Neuronal stem cell (in vitro differentiated cells): ENCODE results near the gene RB1.

Experiments
- DNase-seq: peaks from one replicate; pipeline ENCODE4 v3.0.0-alpha.2; 2013; ENCODE audit warnings: low spot score
- H2AFZ ChIP-seq: one replicate; pipeline ENCODE4 v1.6.1; 2013; ENCODE audit warnings: mild to moderate bottlenecking, low read length, inconsistent platforms
- H2AK5ac ChIP-seq: 2 replicates; pipeline ENCODE4 v1.6.1; 2013; ENCODE audit warnings: low read depth, mild to moderate bottlenecking, inconsistent platforms, low read length, moderate library complexity, mixed read lengths
- H2BK120ac ChIP-seq: 2 replicates; pipeline ENCODE4 v1.6.1; 2013; ENCODE audit warnings: low read depth, mild to moderate bottlenecking, inconsistent platforms, low read length, moderate library complexity, mixed read lengths
- H2BK12ac ChIP-seq: one replicate; pipeline ENCODE4 v1.6.1; 2013; ENCODE audit warnings: low read length, inconsistent platforms
- H2BK15ac ChIP-seq: 2 replicates; pipeline ENCODE4 v1.6.1; 2013; ENCODE audit warnings: mild to moderate bottlenecking, low read length, inconsistent platforms, mixed read lengths
- H2BK5ac ChIP-seq: one replicate; pipeline ENCODE4 v1.6.1; 2013; ENCODE audit warnings: inconsistent platforms, mild to moderate bottlenecking, low read length, moderate library complexity
- H3K14ac ChIP-seq: one replicate; pipeline ENCODE4 v1.6.1; 2013; ENCODE audit warnings: low read length, inconsistent platforms
- H3K18ac ChIP-seq: 2 replicates; pipeline ENCODE4 v1.6.1; 2013; ENCODE audit warnings: low read length, inconsistent platforms
- H3K23ac ChIP-seq: 2 replicates; pipeline ENCODE4 v1.6.1; 2013; ENCODE audit warnings: low read depth, mild to moderate bottlenecking, mixed read lengths, low read length, inconsistent platforms; ENCODE audit not compliant: poor library complexity
- H3K27ac ChIP-seq: replicated peaks from 3 replicates; pipeline ENCODE4 v1.5.1; 2013; ENCODE audit warnings: low read length, inconsistent platforms
- H3K27me3 ChIP-seq, 3 experiments: 2 replicates each; pipeline ENCODE4 v1.6.1; 2013; ENCODE audit warnings: low read length in 3 of 3, mild to moderate bottlenecking in 2 of 3, inconsistent platforms in 1 of 3, low read depth in 1 of 3, mixed read lengths in 1 of 3, moderate library complexity in 1 of 3; ENCODE audit not compliant: control insufficient read depth in 3 of 3, insufficient read depth in 3 of 3
- H3K36me3 ChIP-seq, 2 donors: replicated peaks in 1 of 2; 2 replicates each; pipeline ENCODE4 v1.6.1; 2013; ENCODE audit warnings: low read length in 2 of 2; ENCODE audit not compliant: control insufficient read depth in 2 of 2, insufficient read depth in 2 of 2
- H3K4ac ChIP-seq: 2 replicates; pipeline ENCODE4 v1.6.1; 2013; ENCODE audit warnings: inconsistent platforms, mild to moderate bottlenecking, low read length, moderate library complexity
- H3K4me1 ChIP-seq, 2 donors: 1 replicate in 1 of 2; 2 replicates in 1 of 2; pipeline ENCODE4 v1.6.1; 2013; ENCODE audit warnings: low read length in 2 of 2, low read depth in 1 of 2; ENCODE audit not compliant: control insufficient read depth in 2 of 2, insufficient read depth in 1 of 2
- H3K4me2 ChIP-seq: one replicate; pipeline ENCODE4 v1.6.1; 2013; ENCODE audit warnings: mild to moderate bottlenecking, low read length, inconsistent platforms; ENCODE audit not compliant: insufficient read depth, poor library complexity, severe bottlenecking
- H3K4me3 ChIP-seq, 2 donors: 2 replicates each; pipeline ENCODE4 v1.5.1; 2013; ENCODE audit warnings: low read length in 2 of 2, mild to moderate bottlenecking in 2 of 2, inconsistent platforms in 1 of 2, moderate library complexity in 1 of 2
- H3K79me1 ChIP-seq: one replicate; pipeline ENCODE4 v1.6.1; 2013; ENCODE audit warnings: low read depth, mild to moderate bottlenecking, inconsistent platforms, low read length, moderate library complexity
- H3K9ac ChIP-seq: one replicate; pipeline ENCODE4 v1.6.1; 2013; ENCODE audit warnings: mild to moderate bottlenecking, low read depth, low read length, inconsistent platforms; ENCODE audit not compliant: poor library complexity
- H3K9me3 ChIP-seq, 2 donors: replicated peaks in 1 of 2; 2 replicates each; pipeline versions ENCODE3 to v1.6.1; 2013; ENCODE audit warnings: low read length in 2 of 2, mild to moderate bottlenecking in 2 of 2, inconsistent platforms in 1 of 2, low read depth in 1 of 2, mixed read lengths in 1 of 2, moderate library complexity in 1 of 2; ENCODE audit not compliant: control insufficient read depth in 2 of 2, insufficient read depth in 1 of 2
- H4K8ac ChIP-seq: one replicate; pipeline ENCODE4 v1.6.1; 2013; ENCODE audit warnings: low read depth, mild to moderate bottlenecking, inconsistent platforms, low read length, moderate library complexity
- H4K91ac ChIP-seq: one replicate; pipeline ENCODE4 v1.6.1; 2013; ENCODE audit warnings: low read length, low read depth, mild to moderate bottlenecking, inconsistent platforms; ENCODE audit not compliant: poor library complexity
- WGBS, 2 donors: extraction: QIAGEN DNeasy Blood & Tissue Kit; methylation state at CpG; one replicate each; pipeline ENCODE4 v1.1.7; 2013; ENCODE audit warnings: missing lambda C conversion rate in 2 of 2, mixed read lengths in 1 of 2; ENCODE audit not compliant: insufficient read length in 2 of 2, insufficient replicate concordance in 1 of 2; ENCODE audit errors: extremely low coverage in 2 of 2; 5-methylcytosine and 5-hydroxymethylcytosine counted together

Gene RB1

GRCh38 chr13:48485432-48485831, 181.9 kb downstream of the RB1 start:
- Histone ChIP-seq H2BK5ac (no peak overlapping the region), H3K27me3 (no peaks in the 10 kb centered on the region), H3K18ac (no peak overlapping the region), H4K91ac (no peak overlapping the region), H3K14ac (no peak overlapping the region), H3K9me3 (peaks cover 3 to 17% of the 10 kb centered on the region in 2 donors), H3K4me1 (no peaks in the 10 kb centered on the region), H2BK120ac (no peak overlapping the region), H3K4me2 (no peak overlapping the region), H3K9ac (no peak overlapping the region), H2BK12ac (no peak overlapping the region), H2BK15ac (no peak overlapping the region), H3K36me3 (peaks cover 3 to 37% of the 10 kb centered on the region in 2 donors), H3K4me3 (no peak overlapping the region), H3K79me1 (no peaks in the 10 kb centered on the region), H4K8ac (no peak overlapping the region), H3K4ac (no peak overlapping the region), H2AFZ (no peak overlapping the region), H3K23ac (no peak overlapping the region), H2AK5ac (no peak overlapping the region), H3K27ac (no peak overlapping the region)
- no CpG with 5 or more reads among the region's 3 CpGs for whole genome bisulfite sequencing, 2 donors
- no peak for DNase-seq

GRCh38 chr13:48486362-48486761, 182.8 kb downstream of the RB1 start:
- Histone ChIP-seq H3K79me1 (no peaks in the 10 kb centered on the region), H3K4me1 (no peaks in the 10 kb centered on the region), H3K4ac (no peak overlapping the region), H4K91ac (no peak overlapping the region), H2BK12ac (no peak overlapping the region), H3K9ac (no peak overlapping the region), H3K27me3 (no peaks in the 10 kb centered on the region), H3K14ac (no peak overlapping the region), H3K36me3 (peaks cover 3 to 40% of the 10 kb centered on the region in 2 donors), H2BK5ac (no peak overlapping the region), H3K23ac (no peak overlapping the region), H4K8ac (no peak overlapping the region), H3K9me3 (peaks cover 3 to 17% of the 10 kb centered on the region in 2 donors), H3K27ac (no peak overlapping the region), H2AK5ac (no peak overlapping the region), H3K4me2 (no peak overlapping the region), H2AFZ (no peak overlapping the region), H2BK120ac (no peak overlapping the region), H2BK15ac (no peak overlapping the region), H3K18ac (no peak overlapping the region), H3K4me3 (no peak overlapping the region)
- DNase-seq, result no peak

- WGBS, 2 donors, result no CpG with 5 or more reads among the region's 5 CpGs
- Histone ChIP-seq H3K4me3 (no peak overlapping the region), H3K79me1 (no peaks in the 10 kb centered on the region), H3K36me3 (peaks cover 3 to 45% of the 10 kb centered on the region in 2 donors), H3K14ac (no peak overlapping the region), H3K4me1 (no peaks in the 10 kb centered on the region), H2BK15ac (no peak overlapping the region), H3K9ac (no peak overlapping the region), H3K27me3 (no peaks in the 10 kb centered on the region), H3K4ac (no peak overlapping the region), H2BK120ac (no peak overlapping the region), H4K8ac (no peak overlapping the region), H3K4me2 (no peak overlapping the region), H3K18ac (no peak overlapping the region), H4K91ac (no peak overlapping the region), H3K9me3 (peaks cover 3 to 17% of the 10 kb centered on the region in 2 donors), H2AK5ac (no peak overlapping the region), H3K27ac (no peak overlapping the region), H2BK5ac (no peak overlapping the region), H2AFZ (no peak overlapping the region), H2BK12ac (no peak overlapping the region), H3K23ac (no peak overlapping the region)
- DNase-seq, result no peak
Measured at GRCh38 chr13:48486836-48487235, 183.3 kb downstream of the RB1 start.

- Histone ChIP-seq H2BK12ac (no peak overlapping the region), H4K91ac (no peak overlapping the region), H3K79me1 (no peaks in the 10 kb centered on the region), H3K4me3 (no peak overlapping the region), H3K4me1 (no peaks in the 10 kb centered on the region), H4K8ac (no peak overlapping the region), H2BK15ac (no peak overlapping the region), H3K9ac (no peak overlapping the region), H3K27ac (no peak overlapping the region), H2BK5ac (no peak overlapping the region), H3K27me3 (no peaks in the 10 kb centered on the region), H3K4me2 (no peak overlapping the region), H3K14ac (no peak overlapping the region), H3K36me3 (peaks cover 5 to 44% of the 10 kb centered on the region in 2 donors), H2BK120ac (no peak overlapping the region), H2AK5ac (no peak overlapping the region), H3K9me3 (peaks cover 3 to 17% of the 10 kb centered on the region in 2 donors), H3K23ac (no peak overlapping the region), H2AFZ (no peak overlapping the region), H3K4ac (no peak overlapping the region), H3K18ac (no peak overlapping the region)
- DNase-seq, result no peak
- no CpG with 5 or more reads among the region's 2 CpGs for WGBS, 2 donors
Measured at GRCh38 chr13:48487968-48488367, 184.4 kb downstream of the RB1 start.
